ENCODE results near the gene CKAP5.

The CKAP5 gene

GRCh38 chr11:46695345-46696211, 150.5 kb downstream of the CKAP5 start:
- Mint-ChIP-seq H3K9me3 (ENCODE audit: low read depth) (no peaks in the 10 kb centered on the region), H3K4me3 (no peak overlapping the region), H3K4me1 (ENCODE audit: low read depth) (peaks cover 36% of the 10 kb centered on the region), H3K27ac (peak overlapping the region; percentile 17), H3K36me3 (no peaks in the 10 kb centered on the region), H3K27me3 (no peaks in the 10 kb centered on the region)

GRCh38 chr11:46694607-46695006, 151.5 kb downstream of the CKAP5 start:
- H3K4me3 Mint-ChIP-seq = no peak overlapping the region
- H3K27ac Mint-ChIP-seq = no peak overlapping the region

GRCh38 chr11:46694072-46694471, 152.0 kb downstream of the CKAP5 start:
- peaks cover 28% of the 10 kb centered on the region for H3K4me1 Mint-ChIP-seq (ENCODE audit: low read depth)
- H3K4me3 Mint-ChIP-seq = no peak overlapping the region
- no peaks in the 10 kb centered on the region for H3K27me3 Mint-ChIP-seq
- H3K27ac Mint-ChIP-seq = peak overlapping the region; percentile 22
- no peaks in the 10 kb centered on the region for H3K9me3 Mint-ChIP-seq (ENCODE audit: low read depth)
- no peaks in the 10 kb centered on the region for H3K36me3 Mint-ChIP-seq

More at GRCh38 chr11:46694607-46695006, 151.5 kb downstream of the CKAP5 start:
- H3K27me3 Mint-ChIP-seq = no peaks in the 10 kb centered on the region
- H3K9me3 Mint-ChIP-seq (ENCODE audit: low read depth) = no peaks in the 10 kb centered on the region
- H3K4me1 Mint-ChIP-seq (ENCODE audit: low read depth) = peaks cover 31% of the 10 kb centered on the region
- no peaks in the 10 kb centered on the region for H3K36me3 Mint-ChIP-seq

GRCh38 chr11:46693597-46694012, 152.5 kb downstream of the CKAP5 start:
- Mint-ChIP-seq H3K9me3 (ENCODE audit: low read depth) (no peaks in the 10 kb centered on the region), H3K4me1 (ENCODE audit: low read depth) (peaks cover 23% of the 10 kb centered on the region), H3K27me3 (no peaks in the 10 kb centered on the region), H3K27ac (no peak overlapping the region), H3K4me3 (no peak overlapping the region), H3K36me3 (no peaks in the 10 kb centered on the region)
